Tibial artery (tissue), 4 donors: Measurements from ENCODE around the gene USP10.

Source experiments
- DNase-seq, 2 donors: peaks; one replicate each; pipeline ENCODE4 v3.0.0-alpha.2; 2019
- H3K27ac ChIP-seq, 2 donors: fragments of 200-600 bp; sonication (generic) in 1 of 2; 1 replicate in 1 of 2; 2 replicates in 1 of 2; pipeline ENCODE4 v1.5.1; 2018 to 2019; ENCODE audit warnings: mild to moderate bottlenecking in 1 of 2
- H3K27me3 ChIP-seq, 2 donors: fragments of 200-600 bp; sonication (generic) in 1 of 2; one replicate each; pipeline versions ENCODE4 v1.5.1 to v1.6.0; 2016 to 2019
- H3K36me3 ChIP-seq, 3 donors: fragments of 200-600 bp; sonication (generic) in 2 of 3; one replicate each; pipeline ENCODE4 v1.5.1; 2016 to 2019; ENCODE audit warnings: mild to moderate bottlenecking in 2 of 3
- H3K4me1 ChIP-seq, 4 donors: fragments of 200-600 bp; sonication (generic) in 2 of 4; 1 replicate in 3 of 4; 2 replicates in 1 of 4; pipeline ENCODE4 v1.5.1; 2016 to 2019
- H3K4me3 ChIP-seq, 2 donors: fragments of 200-600 bp; sonication (generic) in 1 of 2; 1 replicate in 1 of 2; 2 replicates in 1 of 2; pipeline ENCODE4 v1.5.1; 2018 to 2019; ENCODE audit warnings: mild to moderate bottlenecking in 2 of 2
- H3K9me3 ChIP-seq, 3 donors: fragments of 200-600 bp; sonication (generic) in 1 of 3; one replicate each; pipeline ENCODE4 v1.5.1; 2016 to 2019
- intact Hi-C: fragments of 100-400 bp; cut with DNase I; formaldehyde crosslinking; loops from one replicate; pipeline ENCODE4 v1.15.0; 2023; ENCODE audit warnings: low total_unique reads
- TF ChIP-seq, protein P1 (sequence below), 2 experiments: fragments of 200-600 bp in 1 of 2; fragments of 450-650 bp in 1 of 2; IDR thresholded peaks; one replicate each; pipeline ENCODE4 v1.5.1; 2017 to 2019; ENCODE audit warnings: antibody characterized with exemption in 2 of 2, mild to moderate bottlenecking in 1 of 2, moderate library complexity in 1 of 2

USP10 gene

DNA sequence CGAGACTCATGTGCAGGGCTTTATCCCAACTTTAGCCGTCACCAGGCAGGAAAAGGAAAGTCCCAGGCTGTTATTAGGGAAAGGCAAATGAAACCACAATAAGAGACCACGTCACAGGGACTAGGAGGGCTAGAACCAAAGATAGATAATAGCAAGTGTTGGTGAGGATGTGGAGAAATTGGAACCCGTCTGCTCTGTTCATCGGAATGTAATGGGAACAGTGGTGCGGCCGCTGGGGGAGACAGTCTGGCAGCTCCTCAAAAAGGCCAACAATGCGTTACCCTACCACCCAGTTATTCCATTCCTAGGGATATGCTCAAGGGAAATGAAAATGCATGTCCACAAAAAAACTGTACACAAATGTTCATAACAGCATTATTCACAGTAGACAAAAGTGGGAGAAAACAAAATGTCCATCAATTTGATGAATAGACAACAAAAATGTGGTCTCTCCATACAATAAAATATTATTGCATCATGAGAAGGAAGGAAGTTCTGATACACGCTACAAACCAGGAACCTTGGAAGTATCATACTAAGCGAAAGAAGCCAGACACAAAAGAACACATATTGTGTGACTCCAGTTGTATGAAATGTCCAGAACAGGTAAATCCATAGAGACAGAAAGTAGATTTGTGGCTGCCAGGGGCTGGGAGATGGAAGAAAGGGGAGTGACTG, 19.5 kb upstream of the USP10 start:
- peaks cover 0 to 3% of the 10 kb centered on the region in 2 donors for H3K27me3 ChIP-seq
- H3K4me3 ChIP-seq: no peak overlapping the region
- peak in 1 of 2 donors; percentile 12 for DNase-seq
- H3K36me3 ChIP-seq: no peaks in the 10 kb centered on the region
- no peaks in the 10 kb centered on the region for H3K4me1 ChIP-seq
- TF ChIP-seq, protein P1, sequence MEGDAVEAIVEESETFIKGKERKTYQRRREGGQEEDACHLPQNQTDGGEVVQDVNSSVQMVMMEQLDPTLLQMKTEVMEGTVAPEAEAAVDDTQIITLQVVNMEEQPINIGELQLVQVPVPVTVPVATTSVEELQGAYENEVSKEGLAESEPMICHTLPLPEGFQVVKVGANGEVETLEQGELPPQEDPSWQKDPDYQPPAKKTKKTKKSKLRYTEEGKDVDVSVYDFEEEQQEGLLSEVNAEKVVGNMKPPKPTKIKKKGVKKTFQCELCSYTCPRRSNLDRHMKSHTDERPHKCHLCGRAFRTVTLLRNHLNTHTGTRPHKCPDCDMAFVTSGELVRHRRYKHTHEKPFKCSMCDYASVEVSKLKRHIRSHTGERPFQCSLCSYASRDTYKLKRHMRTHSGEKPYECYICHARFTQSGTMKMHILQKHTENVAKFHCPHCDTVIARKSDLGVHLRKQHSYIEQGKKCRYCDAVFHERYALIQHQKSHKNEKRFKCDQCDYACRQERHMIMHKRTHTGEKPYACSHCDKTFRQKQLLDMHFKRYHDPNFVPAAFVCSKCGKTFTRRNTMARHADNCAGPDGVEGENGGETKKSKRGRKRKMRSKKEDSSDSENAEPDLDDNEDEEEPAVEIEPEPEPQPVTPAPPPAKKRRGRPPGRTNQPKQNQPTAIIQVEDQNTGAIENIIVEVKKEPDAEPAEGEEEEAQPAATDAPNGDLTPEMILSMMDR (IDR thresholded peaks at IDR 0.05): no peak
- H3K9me3 ChIP-seq: no peaks in the 10 kb centered on the region
- intact Hi-C loops: no loop called here
- H3K27ac ChIP-seq: no peak overlapping the region

DNA sequence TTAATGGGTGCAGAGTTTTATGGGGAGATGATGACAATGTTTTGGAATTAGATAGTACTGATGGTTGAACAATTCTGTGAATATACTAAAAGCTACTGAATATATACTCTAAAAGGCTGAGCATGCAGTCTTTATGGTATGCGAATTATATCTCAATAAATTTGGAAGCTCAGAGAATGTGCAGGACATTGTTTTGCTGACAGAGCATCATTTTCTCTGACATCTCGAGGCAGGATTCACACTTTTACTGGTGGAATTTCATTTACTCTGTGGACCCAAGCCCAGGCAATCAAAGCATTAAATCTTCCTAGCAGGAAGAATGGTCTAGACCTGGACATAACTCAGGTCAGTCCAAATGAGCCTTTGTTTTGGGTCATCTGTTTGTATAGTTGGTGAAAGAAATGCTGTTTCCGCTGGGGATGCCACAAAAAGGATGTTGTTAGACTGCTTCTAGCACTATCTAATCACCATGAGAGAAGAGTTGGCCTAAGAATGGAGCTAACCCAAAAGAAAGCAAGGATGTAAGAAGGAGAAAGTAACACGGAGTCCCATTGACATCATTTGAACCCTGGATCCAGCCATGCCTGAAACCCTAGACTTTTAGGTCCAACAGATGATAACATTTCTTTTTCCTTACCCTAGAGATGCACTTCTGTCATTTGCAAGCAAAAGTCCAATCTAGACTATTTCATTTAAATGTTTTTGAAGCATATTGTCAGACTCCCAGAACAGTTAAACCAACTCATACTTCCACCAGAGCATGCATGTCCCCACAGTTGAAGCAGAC, 18.8 kb upstream of the USP10 start:
- no peaks in the 10 kb centered on the region for H3K36me3 ChIP-seq
- peaks cover 0 to 3% of the 10 kb centered on the region in 2 donors for H3K27me3 ChIP-seq
- no peaks in the 10 kb centered on the region for H3K9me3 ChIP-seq
- intact Hi-C loops: no loop called here
- no peak overlapping the region for H3K27ac ChIP-seq
- no peak for DNase-seq
- H3K4me3 ChIP-seq: no peak overlapping the region
- H3K4me1 ChIP-seq: no peaks in the 10 kb centered on the region
- TF ChIP-seq, protein P1 (IDR thresholded peaks at IDR 0.05): no peak

DNA sequence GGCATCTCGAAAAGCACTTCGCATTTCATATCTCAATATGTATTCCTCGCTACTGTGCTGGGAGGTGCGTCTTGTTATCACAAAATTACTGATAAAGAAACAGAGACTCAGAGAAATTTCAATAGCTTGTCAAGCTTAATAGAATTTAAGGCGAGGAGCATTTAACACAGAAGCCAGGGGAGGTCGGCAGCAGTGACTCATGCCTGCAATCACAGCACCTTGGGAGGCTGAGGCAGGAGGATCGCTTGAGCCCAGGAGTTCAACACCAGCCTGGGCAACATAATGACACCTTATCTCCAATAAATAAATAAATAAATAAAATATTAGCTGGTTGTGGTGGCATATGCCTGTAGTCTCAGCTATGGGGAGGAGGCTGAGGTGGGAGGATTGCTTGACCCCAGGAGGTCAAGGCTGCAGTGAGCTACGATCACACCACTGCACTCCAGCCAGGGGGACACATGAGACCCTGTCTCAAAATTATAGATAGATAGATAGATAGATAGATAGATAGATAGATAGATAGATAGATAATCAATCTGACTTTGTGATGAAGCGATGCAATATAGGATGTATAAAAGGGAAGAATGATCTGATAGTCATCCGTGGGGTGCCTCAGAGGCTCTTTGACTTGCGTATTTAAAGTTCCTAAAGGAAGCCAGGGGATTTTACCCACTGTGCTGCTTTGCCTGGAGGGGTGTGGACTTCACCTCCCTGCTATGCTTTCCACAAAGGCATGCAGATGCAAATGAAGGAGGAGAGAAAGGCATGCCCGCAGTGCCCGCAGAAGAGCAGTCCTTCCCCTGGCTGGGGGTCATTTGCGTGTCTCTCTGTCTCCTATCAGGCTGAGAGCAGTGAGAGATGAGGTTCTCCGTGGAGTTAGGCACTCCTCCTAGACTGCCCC, 15.9 kb upstream of the USP10 start:
- peak in 1 of 2 donors; percentile 11 for DNase-seq
- Histone ChIP-seq H3K9me3 (no peaks in the 10 kb centered on the region), H3K4me1 (no peaks in the 10 kb centered on the region), H3K4me3 (no peak overlapping the region), H3K27me3 (peaks cover 0 to 3% of the 10 kb centered on the region in 2 donors), H3K27ac (no peak overlapping the region), H3K36me3 (no peaks in the 10 kb centered on the region)
- TF ChIP-seq, protein P1 (IDR thresholded peaks at IDR 0.05): no peak
- intact Hi-C loops: no loop called here

DNA sequence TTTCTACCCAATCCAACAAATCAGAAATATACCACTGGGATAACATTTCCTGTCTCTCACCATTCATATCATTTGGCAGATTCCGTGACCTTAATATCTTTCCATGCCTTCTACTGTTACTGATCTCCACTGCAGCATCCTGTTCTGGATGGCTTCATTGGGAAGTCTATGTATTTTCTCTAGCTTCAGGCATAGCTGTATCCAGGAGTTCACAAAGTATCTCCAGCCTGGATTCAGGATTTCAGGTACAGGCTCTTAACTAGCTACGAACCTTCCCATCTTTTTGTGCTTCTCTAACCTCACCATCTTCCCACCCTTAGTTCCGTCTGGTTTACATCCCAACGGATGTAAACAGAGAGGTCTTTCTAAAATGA, 15.2 kb upstream of the USP10 start:
- Histone ChIP-seq H3K27me3 (peaks cover 0 to 3% of the 10 kb centered on the region in 2 donors), H3K9me3 (no peaks in the 10 kb centered on the region), H3K4me1 (no peaks in the 10 kb centered on the region), H3K27ac (no peak overlapping the region), H3K36me3 (no peaks in the 10 kb centered on the region), H3K4me3 (no peak overlapping the region)
- no peak for DNase-seq
- TF ChIP-seq, protein P1 (IDR thresholded peaks at IDR 0.05): no peak
- intact Hi-C loops: no loop called here

DNA sequence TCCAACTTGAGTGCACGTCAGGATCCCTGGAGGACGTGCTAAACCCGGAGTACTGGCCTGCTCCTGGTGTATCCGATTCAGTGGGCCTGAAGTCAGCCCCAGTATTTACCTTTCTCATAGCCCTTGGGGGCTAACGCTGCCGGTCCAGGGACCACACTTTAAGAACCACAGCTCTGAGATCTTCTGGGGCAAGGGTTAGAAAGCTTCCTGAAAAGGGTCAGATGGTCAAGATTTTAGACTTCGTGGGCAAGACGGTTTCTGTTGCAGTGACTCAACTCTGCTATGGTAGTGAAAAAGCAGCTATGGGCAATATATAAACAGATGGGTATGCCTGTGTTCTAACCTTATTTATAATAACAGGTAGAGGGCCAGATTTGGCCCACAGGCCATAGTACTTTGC, 14.6 kb upstream of the USP10 start:
- Histone ChIP-seq H3K36me3 (no peaks in the 10 kb centered on the region), H3K27ac (no peak overlapping the region), H3K9me3 (no peaks in the 10 kb centered on the region), H3K4me1 (no peaks in the 10 kb centered on the region), H3K4me3 (no peak overlapping the region), H3K27me3 (peaks cover 0 to 3% of the 10 kb centered on the region in 2 donors)
- intact Hi-C loops: no loop called here
- TF ChIP-seq, protein P1 (IDR thresholded peaks at IDR 0.05): no peak
- peak in 1 of 2 donors; percentile 16 for DNase-seq
